HCT116 (cell line): ENCODE results near the gene SYNDIG1. TPM values are rescaled to one million over a fixed set of nuclear protein-coding genes. Genes with fewer than 3 reads are reported as not detected.

Experiments
- ATAC-seq: fragments of 200-7000 bp; cut with Tn5 transposase; 2 replicates; pipeline ENCODE4 v1.9.1; 2020; ENCODE audit warnings: mild to moderate bottlenecking, moderate library complexity
- BruUV-seq: library from RNA; stranded (reverse); fragments of 400-500 nt; replicated peaks from 2 replicates; lab custom pipeline; 2021; lab: Mats Ljungman, UMichigan
- CTCF ChIA-PET: fragments of 300-600 bp; sonication (Branson Sonifier 250); formaldehyde crosslinking; loops from one replicate; lab custom pipeline; 2021; ENCODE audit warnings: antibody characterized with exemption; lab: Charles Lee
- POLR2A ChIA-PET: fragments of 300-600, 350-600 bp; sonication (Branson Sonifier 250); formaldehyde crosslinking; loops from one replicate; lab custom pipeline; 2021; ENCODE audit warnings: antibody characterized with exemption; lab: Charles Lee
- RAD21 ChIA-PET, 2 experiments: fragments of 300-600 bp; sonication (Branson Sonifier 250); formaldehyde crosslinking; loops; one replicate each; lab custom pipeline; 2023; ENCODE audit warnings: low total read pairs in 2 of 2; ENCODE audit not compliant: uncharacterized antibody in 2 of 2, unreplicated experiment in 2 of 2, low non-redundant PET in 1 of 2; lab: Charles Lee
- DNase-seq: peaks from one replicate; pipeline ENCODE4 v3.0.0-alpha.2; 2010; ENCODE audit warnings: low read depth, low spot score
- H2AFZ ChIP-seq: fragments of 200-600 bp; shearing (Covaris generic), sonication (generic); 2 replicates; pipeline ENCODE4 v1.6.1; 2017; ENCODE audit warnings: low read depth, mixed run types, mixed read lengths, antibody characterized with exemption, low read length; ENCODE audit not compliant: poor library complexity, severe bottlenecking
- H3K27ac ChIP-seq: 2 replicates; pipeline ENCODE4 v1.5.1; 2012; ENCODE audit warnings: low read depth, low read length
- H3K27me3 ChIP-seq: fragments of 200-600 bp; sonication (generic); 2 replicates; pipeline ENCODE4 v1.6.1; 2016; ENCODE audit warnings: mixed run types, low read length, mixed read lengths; ENCODE audit not compliant: insufficient read depth
- H3K36me3 ChIP-seq, 2 experiments: fragments of 200-500 bp in 1 of 2; fragments of 200-600 bp in 1 of 2; sonication (Bioruptor generic) in 1 of 2; sonication (generic) in 1 of 2; 2 replicates each; pipeline versions ENCODE4 v1.5.1 to v1.6.1; 2014 to 2016; ENCODE audit warnings: low read length in 2 of 2, inconsistent platforms in 1 of 2, mixed read lengths in 1 of 2, mixed run types in 1 of 2; ENCODE audit not compliant: insufficient read depth in 2 of 2, control insufficient read depth in 1 of 2
- H3K4me1 ChIP-seq, 2 experiments: fragments of 200-600 bp in 1 of 2; sonication (generic) in 1 of 2; 2 replicates each; pipeline versions ENCODE4 v1.5.1 to v1.6.1; 2012 to 2017; ENCODE audit warnings: low read length in 2 of 2, inconsistent platforms in 1 of 2, mild to moderate bottlenecking in 1 of 2, mixed read lengths in 1 of 2, mixed run types in 1 of 2, moderate library complexity in 1 of 2; ENCODE audit not compliant: insufficient read depth in 2 of 2, control insufficient read depth in 1 of 2
- H3K4me2 ChIP-seq: fragments of 200-600 bp; sonication (generic); 2 replicates; pipeline ENCODE4 v1.6.1; 2017; ENCODE audit warnings: mixed run types, low read length, mixed read lengths
- H3K4me3 ChIP-seq, 2 experiments: fragments of 200-600 bp in 1 of 2; sonication (generic) in 1 of 2; replicated peaks in 1 of 2; 2 replicates each; pipeline ENCODE4 v1.5.1; 2011 to 2016; ENCODE audit warnings: low read length in 2 of 2, control low read depth in 1 of 2, low read depth in 1 of 2, mild to moderate bottlenecking in 1 of 2, mixed read lengths in 1 of 2, mixed run types in 1 of 2
- H3K79me2 ChIP-seq: fragments of 200-600 bp; sonication (generic); 2 replicates; pipeline ENCODE4 v1.6.1; 2017; ENCODE audit warnings: mild to moderate bottlenecking, mixed run types, low read length, moderate library complexity, mixed read lengths; ENCODE audit not compliant: insufficient read depth
- H3K9ac ChIP-seq: fragments of 200-600 bp; sonication (generic); 2 replicates; pipeline ENCODE4 v1.6.1; 2016; ENCODE audit warnings: low read length, mixed read lengths
- H3K9me2 ChIP-seq: fragments of 200-600 bp; sonication (generic), shearing (Covaris generic); 2 replicates; pipeline ENCODE4 v1.6.1; 2017; ENCODE audit warnings: mixed run types, mild to moderate bottlenecking, moderate library complexity; ENCODE audit not compliant: insufficient read depth
- H3K9me3 ChIP-seq, 2 experiments: fragments of 200-500 bp in 1 of 2; fragments of 200-600 bp in 1 of 2; sonication (Bioruptor generic) in 1 of 2; sonication (generic) in 1 of 2; 2 replicates each; pipeline ENCODE4 v1.6.1; 2014 to 2017; ENCODE audit warnings: low read length in 2 of 2, mixed read lengths in 2 of 2, inconsistent platforms in 1 of 2, low read depth in 1 of 2, mild to moderate bottlenecking in 1 of 2, mixed run types in 1 of 2, moderate library complexity in 1 of 2; ENCODE audit not compliant: control insufficient read depth in 1 of 2, insufficient read depth in 1 of 2
- H4K20me1 ChIP-seq: fragments of 200-600 bp; sonication (generic), shearing (Covaris generic); 2 replicates; pipeline ENCODE4 v1.6.1; 2017; ENCODE audit warnings: mixed run types, mild to moderate bottlenecking, moderate library complexity; ENCODE audit not compliant: insufficient read depth
- ATF3 ChIP-seq: IDR thresholded peaks from 2 replicates; pipeline ENCODE4 v1.6.1; 2012
- CTCF ChIP-seq, 3 experiments: fragments of 200-600 bp in 1 of 3; sonication (generic) in 1 of 3; IDR thresholded peaks in 2 of 3; conservative IDR thresholded peaks in 1 of 3; 2 replicates each; pipeline ENCODE4 v1.5.1; 2012 to 2017; ENCODE audit warnings: low read depth in 2 of 3, low read length in 2 of 3, antibody characterized with exemption in 1 of 3, borderline replicate concordance in 1 of 3, control low read depth in 1 of 3, mild to moderate bottlenecking in 1 of 3, mixed read lengths in 1 of 3, mixed run types in 1 of 3, moderate library complexity in 1 of 3; ENCODE audit not compliant: insufficient read depth in 1 of 3
- EGR1 ChIP-seq: IDR thresholded peaks from 2 replicates; pipeline ENCODE4 v1.6.1; 2012; ENCODE audit warnings: low read depth
- EZH2 ChIP-seq: fragments of 200-600 bp; sonication (generic); IDR thresholded peaks from 2 replicates; pipeline ENCODE4 v1.6.1; 2017; ENCODE audit warnings: antibody characterized with exemption, mixed run types
- POLR2A ChIP-seq: IDR thresholded peaks from 2 replicates; pipeline ENCODE4 v1.7.0; 2011; ENCODE audit warnings: borderline replicate concordance; ENCODE audit not compliant: insufficient read depth, insufficient read length; ENCODE audit errors: extremely low read depth
- POLR2AphosphoS5 ChIP-seq: IDR thresholded peaks from 2 replicates; pipeline ENCODE4 v1.6.1; 2011; ENCODE audit warnings: mild to moderate bottlenecking, low read depth, low read length, moderate library complexity
- SRF ChIP-seq: IDR thresholded peaks from 2 replicates; pipeline ENCODE4 v1.6.1; 2012; ENCODE audit warnings: low read depth
- TCF7L2 ChIP-seq: IDR thresholded peaks from 2 replicates; pipeline ENCODE4 v1.7.0; 2011; ENCODE audit warnings: borderline replicate concordance, inconsistent platforms; ENCODE audit not compliant: insufficient read depth, insufficient read length; ENCODE audit errors: extremely low read depth
- YY1 ChIP-seq: IDR thresholded peaks from 2 replicates; pipeline ENCODE4 v1.6.1; 2011; ENCODE audit warnings: low read length, low read depth, moderate library complexity, mild to moderate bottlenecking; ENCODE audit not compliant: insufficient replicate concordance; ENCODE audit errors: extremely low read depth
- ZNF274 ChIP-seq: fragments of 200-500 bp; sonication (Bioruptor generic); IDR thresholded peaks from 2 replicates; pipeline ENCODE4 v1.6.1; 2014; ENCODE audit warnings: mild to moderate bottlenecking, low read depth, low read length, inconsistent platforms
- intact Hi-C: fragments of 100-400 bp; cut with micrococcal nuclease; formaldehyde crosslinking; loops from 2 replicates; pipeline ENCODE4 v1.10.0; 2022
- total RNA-seq: library from RNA; stranded (reverse); gene quantifications from one replicate; pipeline ENCODE4 v1.2.1, GENCODE V29; 2021; ENCODE audit not compliant: unreplicated experiment

Gene SYNDIG1
- total RNA-seq, 1 experiment from 2014 or later: not detected

- Histone ChIP-seq H3K27me3 (peaks cover 36% of the 10 kb centered on the region; the same call in 1 of the 2 replicates), H4K20me1 (no peaks in the 10 kb centered on the region), H3K9me2 (no peaks in the 10 kb centered on the region), H3K79me2 (no peaks in the 10 kb centered on the region), H3K27ac (no peak overlapping the region), H3K9ac (no peak overlapping the region), H3K9me3 (no peaks in the 10 kb centered on the region), H3K36me3 (no peaks in the 10 kb centered on the region), H3K4me1 (no peaks in the 10 kb centered on the region), H3K4me3 (no peak overlapping the region), H3K4me2 (no peak overlapping the region), H2AFZ (no peak overlapping the region)
- RAD21 ChIA-PET: no interaction called here
- ATAC-seq: no peak
- POLR2A ChIA-PET: no interaction called here
- intact Hi-C loops: no loop called here
- CTCF ChIA-PET: no interaction called here
- no peak for DNase-seq
- BruUV-seq: no TSS peak
- no peak for TF ChIP-seq EZH2
- TF ChIP-seq POLR2A: no peak
- TF ChIP-seq YY1: no peak
- TF ChIP-seq EGR1: no peak
- TF ChIP-seq SRF: no peak
- no peak for TF ChIP-seq TCF7L2
- TF ChIP-seq CTCF (IDR thresholded peaks at IDR 0.05 in 2 of 3, conservative IDR thresholded peaks at IDR 0.05 in 1 of 3; ENCODE audit: borderline replicate concordance in 1 of 3, insufficient read depth in 1 of 3, low read depth in 2 of 3, low read length in 2 of 3): no peak
- TF ChIP-seq POLR2AphosphoS5: no peak
- TF ChIP-seq ZNF274: no peak
- no peak for TF ChIP-seq ATF3
Measured at GRCh38 chr20:24643731-24644626, 174.6 kb downstream of the SYNDIG1 start.
